HCT116 (cell line): ENCODE results near the gene HIP1R. TPM values are rescaled to one million over a fixed set of nuclear protein-coding genes. Genes with fewer than 3 reads are reported as not detected.

Source experiments
- ATAC-seq: fragments of 200-7000 bp; cut with Tn5 transposase; 2 replicates; pipeline ENCODE4 v1.9.1; 2020; ENCODE audit warnings: mild to moderate bottlenecking, moderate library complexity
- BruUV-seq: library from RNA; stranded (reverse); fragments of 400-500 nt; replicated peaks from 2 replicates; lab custom pipeline; 2021; lab: Mats Ljungman, UMichigan
- CTCF ChIA-PET: fragments of 300-600 bp; sonication (Branson Sonifier 250); formaldehyde crosslinking; loops from one replicate; lab custom pipeline; 2021; ENCODE audit warnings: antibody characterized with exemption; lab: Charles Lee
- POLR2A ChIA-PET: fragments of 300-600, 350-600 bp; sonication (Branson Sonifier 250); formaldehyde crosslinking; loops from one replicate; lab custom pipeline; 2021; ENCODE audit warnings: antibody characterized with exemption; lab: Charles Lee
- RAD21 ChIA-PET, 2 experiments: fragments of 300-600 bp; sonication (Branson Sonifier 250); formaldehyde crosslinking; loops; one replicate each; lab custom pipeline; 2023; ENCODE audit warnings: low total read pairs in 2 of 2; ENCODE audit not compliant: uncharacterized antibody in 2 of 2, unreplicated experiment in 2 of 2, low non-redundant PET in 1 of 2; lab: Charles Lee
- DNase-seq: peaks from one replicate; pipeline ENCODE4 v3.0.0-alpha.2; 2010; ENCODE audit warnings: low read depth, low spot score
- H2AFZ ChIP-seq: fragments of 200-600 bp; shearing (Covaris generic), sonication (generic); 2 replicates; pipeline ENCODE4 v1.6.1; 2017; ENCODE audit warnings: low read depth, mixed run types, mixed read lengths, antibody characterized with exemption, low read length; ENCODE audit not compliant: poor library complexity, severe bottlenecking
- H3K27ac ChIP-seq: 2 replicates; pipeline ENCODE4 v1.5.1; 2012; ENCODE audit warnings: low read depth, low read length
- H3K27me3 ChIP-seq: fragments of 200-600 bp; sonication (generic); 2 replicates; pipeline ENCODE4 v1.6.1; 2016; ENCODE audit warnings: mixed run types, low read length, mixed read lengths; ENCODE audit not compliant: insufficient read depth
- H3K36me3 ChIP-seq, 2 experiments: fragments of 200-500 bp in 1 of 2; fragments of 200-600 bp in 1 of 2; sonication (Bioruptor generic) in 1 of 2; sonication (generic) in 1 of 2; 2 replicates each; pipeline versions ENCODE4 v1.5.1 to v1.6.1; 2014 to 2016; ENCODE audit warnings: low read length in 2 of 2, inconsistent platforms in 1 of 2, mixed read lengths in 1 of 2, mixed run types in 1 of 2; ENCODE audit not compliant: insufficient read depth in 2 of 2, control insufficient read depth in 1 of 2
- H3K4me1 ChIP-seq, 2 experiments: fragments of 200-600 bp in 1 of 2; sonication (generic) in 1 of 2; 2 replicates each; pipeline versions ENCODE4 v1.5.1 to v1.6.1; 2012 to 2017; ENCODE audit warnings: low read length in 2 of 2, inconsistent platforms in 1 of 2, mild to moderate bottlenecking in 1 of 2, mixed read lengths in 1 of 2, mixed run types in 1 of 2, moderate library complexity in 1 of 2; ENCODE audit not compliant: insufficient read depth in 2 of 2, control insufficient read depth in 1 of 2
- H3K4me2 ChIP-seq: fragments of 200-600 bp; sonication (generic); 2 replicates; pipeline ENCODE4 v1.6.1; 2017; ENCODE audit warnings: mixed run types, low read length, mixed read lengths
- H3K4me3 ChIP-seq, 2 experiments: fragments of 200-600 bp in 1 of 2; sonication (generic) in 1 of 2; replicated peaks in 1 of 2; 2 replicates each; pipeline ENCODE4 v1.5.1; 2011 to 2016; ENCODE audit warnings: low read length in 2 of 2, control low read depth in 1 of 2, low read depth in 1 of 2, mild to moderate bottlenecking in 1 of 2, mixed read lengths in 1 of 2, mixed run types in 1 of 2
- H3K79me2 ChIP-seq: fragments of 200-600 bp; sonication (generic); 2 replicates; pipeline ENCODE4 v1.6.1; 2017; ENCODE audit warnings: mild to moderate bottlenecking, mixed run types, low read length, moderate library complexity, mixed read lengths; ENCODE audit not compliant: insufficient read depth
- H3K9ac ChIP-seq: fragments of 200-600 bp; sonication (generic); 2 replicates; pipeline ENCODE4 v1.6.1; 2016; ENCODE audit warnings: low read length, mixed read lengths
- H3K9me2 ChIP-seq: fragments of 200-600 bp; sonication (generic), shearing (Covaris generic); 2 replicates; pipeline ENCODE4 v1.6.1; 2017; ENCODE audit warnings: mixed run types, mild to moderate bottlenecking, moderate library complexity; ENCODE audit not compliant: insufficient read depth
- H3K9me3 ChIP-seq, 2 experiments: fragments of 200-500 bp in 1 of 2; fragments of 200-600 bp in 1 of 2; sonication (Bioruptor generic) in 1 of 2; sonication (generic) in 1 of 2; 2 replicates each; pipeline ENCODE4 v1.6.1; 2014 to 2017; ENCODE audit warnings: low read length in 2 of 2, mixed read lengths in 2 of 2, inconsistent platforms in 1 of 2, low read depth in 1 of 2, mild to moderate bottlenecking in 1 of 2, mixed run types in 1 of 2, moderate library complexity in 1 of 2; ENCODE audit not compliant: control insufficient read depth in 1 of 2, insufficient read depth in 1 of 2
- H4K20me1 ChIP-seq: fragments of 200-600 bp; sonication (generic), shearing (Covaris generic); 2 replicates; pipeline ENCODE4 v1.6.1; 2017; ENCODE audit warnings: mixed run types, mild to moderate bottlenecking, moderate library complexity; ENCODE audit not compliant: insufficient read depth
- CEBPB ChIP-seq: IDR thresholded peaks from 2 replicates; pipeline ENCODE4 v1.6.1; 2012; ENCODE audit warnings: low read depth
- CTCF ChIP-seq, 3 experiments: fragments of 200-600 bp in 1 of 3; sonication (generic) in 1 of 3; IDR thresholded peaks in 2 of 3; conservative IDR thresholded peaks in 1 of 3; 2 replicates each; pipeline ENCODE4 v1.5.1; 2012 to 2017; ENCODE audit warnings: low read depth in 2 of 3, low read length in 2 of 3, antibody characterized with exemption in 1 of 3, borderline replicate concordance in 1 of 3, control low read depth in 1 of 3, mild to moderate bottlenecking in 1 of 3, mixed read lengths in 1 of 3, mixed run types in 1 of 3, moderate library complexity in 1 of 3; ENCODE audit not compliant: insufficient read depth in 1 of 3
- EZH2phosphoT487 ChIP-seq: fragments of 200-600 bp; IDR thresholded peaks from 2 replicates; pipeline ENCODE4 v1.6.1; 2018; ENCODE audit warnings: antibody characterized with exemption, borderline replicate concordance
- FOSL1 ChIP-seq: IDR thresholded peaks from 2 replicates; pipeline ENCODE4 v1.6.1; 2012; ENCODE audit warnings: low read depth
- JUND ChIP-seq: IDR thresholded peaks from 2 replicates; pipeline ENCODE4 v1.6.1; 2012
- POLR2AphosphoS5 ChIP-seq: IDR thresholded peaks from 2 replicates; pipeline ENCODE4 v1.6.1; 2011; ENCODE audit warnings: mild to moderate bottlenecking, low read depth, low read length, moderate library complexity
- SIN3A ChIP-seq: IDR thresholded peaks from 2 replicates; pipeline ENCODE4 v1.6.1; 2012; ENCODE audit warnings: low read depth
- SP1 ChIP-seq: IDR thresholded peaks from 2 replicates; pipeline ENCODE4 v1.6.1; 2012; ENCODE audit warnings: low read depth
- SRF ChIP-seq: IDR thresholded peaks from 2 replicates; pipeline ENCODE4 v1.6.1; 2012; ENCODE audit warnings: low read depth
- TCF7L2 ChIP-seq: IDR thresholded peaks from 2 replicates; pipeline ENCODE4 v1.7.0; 2011; ENCODE audit warnings: borderline replicate concordance, inconsistent platforms; ENCODE audit not compliant: insufficient read depth, insufficient read length; ENCODE audit errors: extremely low read depth
- ZBTB33 ChIP-seq: IDR thresholded peaks from 2 replicates; pipeline ENCODE4 v1.6.1; 2011; ENCODE audit warnings: mild to moderate bottlenecking, low read length, moderate library complexity; ENCODE audit not compliant: insufficient replicate concordance; ENCODE audit errors: extremely low read depth
- ZFX ChIP-seq: fragments of 450-650 bp; IDR thresholded peaks from 2 replicates; pipeline ENCODE4 v1.6.1; 2017
- intact Hi-C: fragments of 100-400 bp; cut with micrococcal nuclease; formaldehyde crosslinking; loops from 2 replicates; pipeline ENCODE4 v1.10.0; 2022
- total RNA-seq: library from RNA; stranded (reverse); gene quantifications from one replicate; pipeline ENCODE4 v1.2.1, GENCODE V29; 2021; ENCODE audit not compliant: unreplicated experiment
- TF ChIP-seq, protein P1 (sequence below): IDR thresholded peaks from 2 replicates; pipeline ENCODE4 v1.6.1; 2012; ENCODE audit warnings: low read depth
- TF ChIP-seq, protein P2 (sequence below): IDR thresholded peaks from 2 replicates; pipeline ENCODE4 v1.6.1; 2012

HIP1R gene
- total RNA-seq, 1 experiment from 2014 or later, result 57.8 TPM

DNA sequence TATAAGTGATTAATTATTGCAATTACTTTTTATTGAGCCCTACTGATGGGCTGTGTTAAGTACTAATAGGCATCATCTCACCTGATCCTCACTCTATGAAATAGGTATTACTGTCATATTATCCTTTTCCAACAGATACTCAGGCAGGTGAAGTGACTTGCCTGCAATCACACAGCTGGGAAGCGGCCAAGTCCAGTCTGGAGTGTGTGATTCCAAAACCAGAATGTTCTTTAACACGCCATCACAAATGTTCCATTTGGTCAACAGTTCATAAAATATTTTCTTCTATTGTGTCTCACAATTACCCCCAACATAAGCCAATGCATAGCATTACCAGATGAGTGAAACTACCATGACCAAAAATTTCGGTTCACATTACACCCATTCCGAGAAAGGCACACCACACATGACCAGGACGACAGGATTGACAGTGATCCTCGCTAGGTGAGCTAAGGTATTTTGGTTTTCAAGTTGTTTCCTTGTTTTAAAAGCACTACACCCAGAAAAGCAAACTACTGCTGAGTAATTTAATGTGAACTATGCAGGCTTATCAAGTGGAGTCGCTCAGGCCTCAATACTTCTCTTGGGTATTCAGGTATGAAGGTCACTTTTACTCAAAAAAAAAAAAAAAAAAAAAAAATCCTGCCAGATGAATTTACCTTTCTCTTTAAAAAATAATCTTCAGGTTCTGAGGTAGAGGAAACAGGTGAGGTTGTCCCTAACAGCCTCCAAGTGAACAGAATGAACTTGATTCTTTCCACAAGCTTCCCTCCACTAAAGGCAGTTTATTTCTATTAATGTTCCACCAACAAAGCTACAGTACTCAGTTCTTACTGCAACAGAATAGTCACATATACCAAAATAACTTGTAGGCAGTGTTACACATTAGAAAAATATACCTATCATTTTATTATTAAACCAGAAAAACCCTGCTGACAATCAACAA, 58.2 kb downstream of the HIP1R start:
- peak overlapping the region; percentile 86 for H3K4me2 ChIP-seq
- H3K9me3 ChIP-seq, result no peaks in the 10 kb centered on the region
- H3K4me1 ChIP-seq, result peaks cover 57 to 76% of the 10 kb centered on the region in 2 experiments
- peaks cover 6% of the 10 kb centered on the region; the same call in 1 of the 2 replicates for H4K20me1 ChIP-seq
- H3K9me2 ChIP-seq, result no peaks in the 10 kb centered on the region
- H3K79me2 ChIP-seq, result peaks cover 75% of the 10 kb centered on the region
- ATAC-seq (no peak), DNase-seq (no peak)
- ChIA-PET POLR2A (interaction anchor here (1.9 to 2.4 kb wide), 2 partner anchors 26 to 339 kb away, joined by 4 to 5 read pairs; partner anchors contain the start of genes MPHOSPH9 and MTRFR), CTCF (no interaction called here), RAD21 (no interaction called here)
- H3K27ac ChIP-seq, result no peak overlapping the region
- H3K27me3 ChIP-seq, result no peaks in the 10 kb centered on the region
- BruUV-seq, result TSS peak; percentile 24
- no peaks in the 10 kb centered on the region for H3K36me3 ChIP-seq
- peak overlapping the region; percentile 98; the same call in 1 of the 2 replicates for H3K9ac ChIP-seq
- H2AFZ ChIP-seq, result no peak overlapping the region
- intact Hi-C loops, result no loop called here
- H3K4me3 ChIP-seq, result no peak overlapping the region
- TF ChIP-seq ZBTB33 (no peak), EZH2phosphoT487 (no peak), CEBPB (no peak), JUND (no peak), TCF7L2 (no peak), FOSL1 (no peak), ZFX (no peak), SP1 (no peak), POLR2AphosphoS5 (no peak), CTCF (IDR thresholded peaks at IDR 0.05 in 2 of 3, conservative IDR thresholded peaks at IDR 0.05 in 1 of 3; ENCODE audit: borderline replicate concordance in 1 of 3, insufficient read depth in 1 of 3, low read depth in 2 of 3, low read length in 2 of 3) (no peak), SRF (no peak), SIN3A (no peak)
- TF ChIP-seq, protein P1, sequence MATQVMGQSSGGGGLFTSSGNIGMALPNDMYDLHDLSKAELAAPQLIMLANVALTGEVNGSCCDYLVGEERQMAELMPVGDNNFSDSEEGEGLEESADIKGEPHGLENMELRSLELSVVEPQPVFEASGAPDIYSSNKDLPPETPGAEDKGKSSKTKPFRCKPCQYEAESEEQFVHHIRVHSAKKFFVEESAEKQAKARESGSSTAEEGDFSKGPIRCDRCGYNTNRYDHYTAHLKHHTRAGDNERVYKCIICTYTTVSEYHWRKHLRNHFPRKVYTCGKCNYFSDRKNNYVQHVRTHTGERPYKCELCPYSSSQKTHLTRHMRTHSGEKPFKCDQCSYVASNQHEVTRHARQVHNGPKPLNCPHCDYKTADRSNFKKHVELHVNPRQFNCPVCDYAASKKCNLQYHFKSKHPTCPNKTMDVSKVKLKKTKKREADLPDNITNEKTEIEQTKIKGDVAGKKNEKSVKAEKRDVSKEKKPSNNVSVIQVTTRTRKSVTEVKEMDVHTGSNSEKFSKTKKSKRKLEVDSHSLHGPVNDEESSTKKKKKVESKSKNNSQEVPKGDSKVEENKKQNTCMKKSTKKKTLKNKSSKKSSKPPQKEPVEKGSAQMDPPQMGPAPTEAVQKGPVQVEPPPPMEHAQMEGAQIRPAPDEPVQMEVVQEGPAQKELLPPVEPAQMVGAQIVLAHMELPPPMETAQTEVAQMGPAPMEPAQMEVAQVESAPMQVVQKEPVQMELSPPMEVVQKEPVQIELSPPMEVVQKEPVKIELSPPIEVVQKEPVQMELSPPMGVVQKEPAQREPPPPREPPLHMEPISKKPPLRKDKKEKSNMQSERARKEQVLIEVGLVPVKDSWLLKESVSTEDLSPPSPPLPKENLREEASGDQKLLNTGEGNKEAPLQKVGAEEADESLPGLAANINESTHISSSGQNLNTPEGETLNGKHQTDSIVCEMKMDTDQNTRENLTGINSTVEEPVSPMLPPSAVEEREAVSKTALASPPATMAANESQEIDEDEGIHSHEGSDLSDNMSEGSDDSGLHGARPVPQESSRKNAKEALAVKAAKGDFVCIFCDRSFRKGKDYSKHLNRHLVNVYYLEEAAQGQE, result no peak
- TF ChIP-seq, protein P2, sequence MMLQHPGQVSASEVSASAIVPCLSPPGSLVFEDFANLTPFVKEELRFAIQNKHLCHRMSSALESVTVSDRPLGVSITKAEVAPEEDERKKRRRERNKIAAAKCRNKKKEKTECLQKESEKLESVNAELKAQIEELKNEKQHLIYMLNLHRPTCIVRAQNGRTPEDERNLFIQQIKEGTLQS, result no peak
